Measurements from ENCODE around the gene ZNF511.

Gene ZNF511

GRCh38 chr10:133289761-133290160 is 19.0 kb upstream of the ZNF511 start:
- H3K36me3 ChIP-seq (ENCODE audit: control insufficient read depth in 2 of 2, insufficient read depth in 1 of 2, low read length in 2 of 2): peaks cover 12 to 80% of the 10 kb centered on the region in 2 experiments
- no peak overlapping the region for H3K27ac ChIP-seq (ENCODE audit: extremely low read depth, low read depth, low read length)
- H3K4me3 ChIP-seq (ENCODE audit: low read depth, low read length): no peak overlapping the region
- no peaks in the 10 kb centered on the region for H3K4me1 ChIP-seq (ENCODE audit: control insufficient read depth, insufficient read depth, low read length)
- TF ChIP-seq HOXD13 (CRISPR knock-in tag; IDR thresholded peaks at IDR 0.05; ENCODE audit: borderline replicate concordance) (no peak), ZNF239 (tag by site-specific recombination; IDR thresholded peaks at IDR 0.05) (no peak), ZNF37A (tag by site-specific recombination; IDR thresholded peaks at IDR 0.05) (no peak), ZNF837 (tag by site-specific recombination; IDR thresholded peaks at IDR 0.05) (no peak), KLF9 (tag by site-specific recombination; IDR thresholded peaks at IDR 0.05; ENCODE audit: low read depth) (no peak), ZNF391 (tag by site-specific recombination; IDR thresholded peaks at IDR 0.05; ENCODE audit: borderline replicate concordance, low read depth) (no peak), SALL2 (tag by site-specific recombination; IDR thresholded peaks at IDR 0.05; ENCODE audit: borderline replicate concordance) (no peak)
- TF ChIP-seq, protein P1, sequence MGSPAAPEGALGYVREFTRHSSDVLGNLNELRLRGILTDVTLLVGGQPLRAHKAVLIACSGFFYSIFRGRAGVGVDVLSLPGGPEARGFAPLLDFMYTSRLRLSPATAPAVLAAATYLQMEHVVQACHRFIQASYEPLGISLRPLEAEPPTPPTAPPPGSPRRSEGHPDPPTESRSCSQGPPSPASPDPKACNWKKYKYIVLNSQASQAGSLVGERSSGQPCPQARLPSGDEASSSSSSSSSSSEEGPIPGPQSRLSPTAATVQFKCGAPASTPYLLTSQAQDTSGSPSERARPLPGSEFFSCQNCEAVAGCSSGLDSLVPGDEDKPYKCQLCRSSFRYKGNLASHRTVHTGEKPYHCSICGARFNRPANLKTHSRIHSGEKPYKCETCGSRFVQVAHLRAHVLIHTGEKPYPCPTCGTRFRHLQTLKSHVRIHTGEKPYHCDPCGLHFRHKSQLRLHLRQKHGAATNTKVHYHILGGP (tag by site-specific recombination; IDR thresholded peaks at IDR 0.05): no peak
- no peaks in the 10 kb centered on the region for H3K9me3 ChIP-seq (ENCODE audit: control insufficient read depth, insufficient read depth, low read depth, low read length)
- ChIA-PET POLR2A (no interaction called here), CTCF (interaction anchor here (0.9 kb wide), 1 partner anchor 12 kb away, joined by 3 read pairs; no protein-coding TSS in a partner anchor)

DNA sequence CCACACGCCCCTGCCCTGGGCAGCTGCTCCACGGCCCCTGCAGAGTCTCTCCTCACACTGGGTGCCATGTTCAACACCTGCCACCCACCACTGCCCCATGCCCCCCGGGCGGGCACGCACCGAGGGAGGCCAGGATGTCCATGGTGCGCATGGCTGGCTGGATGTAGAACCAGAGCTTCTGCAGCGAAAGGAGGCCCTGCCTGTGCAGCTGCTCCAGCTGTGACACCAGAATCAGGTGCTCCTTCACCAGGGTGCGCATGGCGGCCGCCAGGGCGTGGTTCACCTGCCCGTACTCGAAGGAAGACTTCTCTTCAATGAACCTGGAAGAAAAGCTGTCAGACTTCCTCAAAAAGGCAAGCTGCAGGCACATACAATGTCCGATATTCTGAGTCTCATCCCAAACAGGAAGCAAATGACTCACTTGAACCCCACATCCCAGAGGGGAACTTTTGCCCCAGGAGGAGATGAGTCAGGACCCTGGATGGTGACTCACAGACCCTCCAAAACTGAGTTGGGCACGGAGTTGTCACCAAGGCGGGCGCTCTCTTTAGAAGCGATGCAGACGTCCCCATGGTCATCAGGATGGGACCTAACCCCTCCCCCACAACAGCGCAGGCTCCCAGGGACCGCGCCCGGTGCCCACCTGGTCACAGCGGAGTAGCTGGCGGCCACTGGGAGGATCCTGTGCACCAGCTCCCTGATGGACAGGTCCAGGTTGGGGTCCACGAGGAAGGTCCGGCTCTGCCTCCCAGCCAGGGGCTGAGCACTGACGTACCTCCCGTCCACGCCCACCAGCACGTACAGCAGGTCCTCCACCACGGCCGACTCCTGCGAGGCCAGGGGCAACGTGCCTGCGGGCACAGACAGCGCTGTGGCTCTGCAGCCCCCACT is 15.6 kb upstream of the ZNF511 start:
- no peak for TF ChIP-seq KLF10 (tag by site-specific recombination; IDR thresholded peaks at IDR 0.05)
- TF ChIP-seq, protein P2, sequence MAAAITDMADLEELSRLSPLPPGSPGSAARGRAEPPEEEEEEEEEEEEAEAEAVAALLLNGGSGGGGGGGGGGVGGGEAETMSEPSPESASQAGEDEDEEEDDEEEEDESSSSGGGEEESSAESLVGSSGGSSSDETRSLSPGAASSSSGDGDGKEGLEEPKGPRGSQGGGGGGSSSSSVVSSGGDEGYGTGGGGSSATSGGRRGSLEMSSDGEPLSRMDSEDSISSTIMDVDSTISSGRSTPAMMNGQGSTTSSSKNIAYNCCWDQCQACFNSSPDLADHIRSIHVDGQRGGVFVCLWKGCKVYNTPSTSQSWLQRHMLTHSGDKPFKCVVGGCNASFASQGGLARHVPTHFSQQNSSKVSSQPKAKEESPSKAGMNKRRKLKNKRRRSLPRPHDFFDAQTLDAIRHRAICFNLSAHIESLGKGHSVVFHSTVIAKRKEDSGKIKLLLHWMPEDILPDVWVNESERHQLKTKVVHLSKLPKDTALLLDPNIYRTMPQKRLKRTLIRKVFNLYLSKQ (tag by site-specific recombination; IDR thresholded peaks at IDR 0.05; ENCODE audit: borderline replicate concordance): no peak
- TF ChIP-seq ZNF837 (tag by site-specific recombination; IDR thresholded peaks at IDR 0.05): no peak
- TF ChIP-seq ZNF560 (tag by site-specific recombination; IDR thresholded peaks at IDR 0.05; ENCODE audit: borderline replicate concordance): no peak
- TF ChIP-seq, protein P3, sequence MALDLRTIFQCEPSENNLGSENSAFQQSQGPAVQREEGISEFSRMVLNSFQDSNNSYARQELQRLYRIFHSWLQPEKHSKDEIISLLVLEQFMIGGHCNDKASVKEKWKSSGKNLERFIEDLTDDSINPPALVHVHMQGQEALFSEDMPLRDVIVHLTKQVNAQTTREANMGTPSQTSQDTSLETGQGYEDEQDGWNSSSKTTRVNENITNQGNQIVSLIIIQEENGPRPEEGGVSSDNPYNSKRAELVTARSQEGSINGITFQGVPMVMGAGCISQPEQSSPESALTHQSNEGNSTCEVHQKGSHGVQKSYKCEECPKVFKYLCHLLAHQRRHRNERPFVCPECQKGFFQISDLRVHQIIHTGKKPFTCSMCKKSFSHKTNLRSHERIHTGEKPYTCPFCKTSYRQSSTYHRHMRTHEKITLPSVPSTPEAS (tag by site-specific recombination; IDR thresholded peaks at IDR 0.05): no peak
- no peak for TF ChIP-seq ZNF473 (tag by site-specific recombination; IDR thresholded peaks at IDR 0.05)
- TF ChIP-seq ATF2 (tag by site-specific recombination; IDR thresholded peaks at IDR 0.05; ENCODE audit: low read depth): no peak
- no peak for TF ChIP-seq ZNF19 (tag by site-specific recombination; IDR thresholded peaks at IDR 0.05; ENCODE audit: low read depth)
- POLR2A ChIA-PET: no interaction called here

More for the DNA sequence above, 15.6 kb upstream of the ZNF511 start:
- no peak overlapping the region for H3K4me3 ChIP-seq (ENCODE audit: low read depth, low read length)
- no peak overlapping the region for H3K27ac ChIP-seq (ENCODE audit: extremely low read depth, low read depth, low read length)
- no peaks in the 10 kb centered on the region for H3K4me1 ChIP-seq (ENCODE audit: control insufficient read depth, insufficient read depth, low read length)
- H3K36me3 ChIP-seq (ENCODE audit: control insufficient read depth in 2 of 2, insufficient read depth in 1 of 2, low read length in 2 of 2): peaks cover 13 to 88% of the 10 kb centered on the region in 2 experiments; a peak in 2 of 3 replicates
- no peaks in the 10 kb centered on the region for H3K9me3 ChIP-seq (ENCODE audit: control insufficient read depth, insufficient read depth, low read depth, low read length)
- CTCF ChIA-PET: interaction anchor here (0.9 to 1.1 kb wide), 2 partner anchors 9 to 21 kb away, joined by 3 read pairs; no protein-coding TSS in a partner anchor

Measured in HEK293 (cell line).